HepG2 (cell line): ENCODE measurements around the gene NEK9. TPM values are rescaled to one million over a fixed set of nuclear protein-coding genes. Genes with fewer than 3 reads are reported as not detected.

Experiments used
- ADNP ChIP-seq: sonication (generic); formaldehyde crosslinking; IDR thresholded peaks from 2 replicates; pipeline ENCODE4 v1.4.0; 2020; ENCODE audit warnings: missing genetic modification reagents
- AKAP8 ChIP-seq: sonication (generic); formaldehyde crosslinking; IDR thresholded peaks from 2 replicates; pipeline ENCODE4 v1.5.1; 2020; ENCODE audit warnings: mild to moderate bottlenecking, missing genetic modification reagents
- BCL3 ChIP-seq: sonication (generic); formaldehyde crosslinking; IDR thresholded peaks from 2 replicates; pipeline ENCODE4 v1.5.1; 2020; ENCODE audit warnings: mild to moderate bottlenecking, missing genetic modification reagents, moderate library complexity
- CHD4 ChIP-seq: fragments of 200-600 bp; sonication (generic); IDR thresholded peaks from 2 replicates; pipeline ENCODE4 v1.7.0; 2017; ENCODE audit warnings: mild to moderate bottlenecking, low read length, borderline replicate concordance
- DRAP1 ChIP-seq: IDR thresholded peaks from 2 replicates; pipeline ENCODE4 v1.6.1; 2016; ENCODE audit warnings: missing genetic modification reagents, missing compliant biosample characterization
- FOXK2 ChIP-seq: fragments of 450-650 bp; IDR thresholded peaks from 2 replicates; pipeline ENCODE4 v1.6.1; 2016
- GLI4 ChIP-seq: sonication (generic); formaldehyde crosslinking; IDR thresholded peaks from 2 replicates; pipeline ENCODE4 v1.5.1; 2020; ENCODE audit warnings: missing genetic modification reagents, mild to moderate bottlenecking, moderate library complexity, borderline replicate concordance
- HMGXB3 ChIP-seq: sonication (generic); formaldehyde crosslinking; IDR thresholded peaks from 2 replicates; pipeline ENCODE4 v1.4.0; 2020; ENCODE audit warnings: missing genetic modification reagents, borderline replicate concordance
- NCOA5 ChIP-seq: sonication (generic); formaldehyde crosslinking; IDR thresholded peaks from 2 replicates; pipeline ENCODE4 v1.4.0; 2020; ENCODE audit warnings: missing genetic modification reagents
- SATB2 ChIP-seq: sonication (generic); formaldehyde crosslinking; IDR thresholded peaks from 2 replicates; pipeline ENCODE4 v1.5.0; 2020; ENCODE audit warnings: missing genetic modification reagents
- SP2 ChIP-seq: sonication (generic); formaldehyde crosslinking; IDR thresholded peaks from 2 replicates; pipeline ENCODE4 v1.5.1; 2020; ENCODE audit warnings: mild to moderate bottlenecking, missing genetic modification reagents
- SPEN ChIP-seq: sonication (generic); formaldehyde crosslinking; IDR thresholded peaks from 2 replicates; pipeline ENCODE4 v1.5.1; 2020; ENCODE audit warnings: low read depth, mild to moderate bottlenecking, missing genetic modification reagents
- TP53 ChIP-seq: sonication (generic); formaldehyde crosslinking; conservative IDR thresholded peaks from 2 replicates; pipeline ENCODE4 v1.4.0; 2020; ENCODE audit warnings: missing genetic modification reagents
- ZBTB20 ChIP-seq: sonication (generic); formaldehyde crosslinking; IDR thresholded peaks from 2 replicates; pipeline ENCODE4 v1.8.1; 2023; ENCODE audit warnings: missing genetic modification reagents, low read depth, mild to moderate bottlenecking, borderline replicate concordance
- ZFP82 ChIP-seq: sonication (generic); formaldehyde crosslinking; IDR thresholded peaks from 2 replicates; pipeline ENCODE4 v1.5.1; 2020; ENCODE audit warnings: mild to moderate bottlenecking, missing genetic modification reagents, borderline replicate concordance
- ZNF18 ChIP-seq: sonication (generic); formaldehyde crosslinking; IDR thresholded peaks from 2 replicates; pipeline ENCODE4 v1.8.0; 2022; ENCODE audit warnings: mild to moderate bottlenecking, missing genetic modification reagents; ENCODE audit not compliant: insufficient replicate concordance
- ZNF205 ChIP-seq: IDR thresholded peaks from 2 replicates; pipeline ENCODE4 v1.6.1; 2018; ENCODE audit warnings: missing biosample characterization, missing genetic modification reagents
- ZNF317 ChIP-seq: sonication (generic); formaldehyde crosslinking; IDR thresholded peaks from 2 replicates; pipeline ENCODE4 v1.5.0; 2020; ENCODE audit warnings: mild to moderate bottlenecking, missing genetic modification reagents
- ZNF350 ChIP-seq: sonication (generic); formaldehyde crosslinking; IDR thresholded peaks from 2 replicates; pipeline ENCODE4 v1.4.0; 2020; ENCODE audit warnings: mild to moderate bottlenecking, low read depth, missing genetic modification reagents, borderline replicate concordance
- ZNF501 ChIP-seq: sonication (generic); formaldehyde crosslinking; IDR thresholded peaks from 2 replicates; pipeline ENCODE4 v1.5.1; 2020; ENCODE audit warnings: mild to moderate bottlenecking, moderate library complexity, missing genetic modification reagents
- ZNF784 ChIP-seq: sonication (generic); formaldehyde crosslinking; IDR thresholded peaks from 2 replicates; pipeline ENCODE4 v1.5.1; 2020; ENCODE audit warnings: missing genetic modification reagents, mild to moderate bottlenecking, borderline replicate concordance
- polyA plus RNA-seq, 8 experiments: library from polyadenylated mRNA; depleted of rRNA in 3 of 8; stranded (reverse) in 7 of 8; unstranded in 1 of 8; fragments of >200 nt; fragmentation: Illumina TruSeq in 4 of 8; extraction: Trizol in 4 of 8; gene quantifications; 2 replicates each; pipeline versions ENCODE4 v1.2.1 to v1.2.3, GENCODE V29; 2011 to 2016; ENCODE audit warnings: low read depth in 4 of 8, missing spikeins in 1 of 8, mixed read lengths in 1 of 8; ENCODE audit not compliant: insufficient read depth in 1 of 8
- total RNA-seq, 5 experiments: library from RNA; depleted of rRNA; stranded (reverse); fragments of >200 nt; fragmentation: Illumina TruSeq; extraction: Trizol; gene quantifications; 2 replicates each; pipeline ENCODE4 v1.2.3, GENCODE V29; 2016; ENCODE audit warnings: low read depth in 1 of 5

NEK9 gene
- total and polyA plus RNA-seq, 2 of the 13 experiments (the other 11 are each of a cell fraction or from before 2014, with no cell fraction given): 16.5 to 27.3 TPM

- TF ChIP-seq ZFP82 (CRISPR knock-in tag) (no peak; the same call in 1 of the 2 replicates), ADNP (no peak), HMGXB3 (CRISPR knock-in tag) (peak; percentile 89), BCL3 (peak; percentile 70), SATB2 (peak; percentile 79; the same call in 1 of the 2 replicates), CHD4 (no peak), FOXK2 (no peak), TP53 (CRISPR knock-in tag) (0 out of 2 replicates have a peak, but pooled peaks have one; percentile 78), ZNF317 (CRISPR knock-in tag) (no peak), ZNF784 (CRISPR knock-in tag) (peak; percentile 71; the same call in 1 of the 2 replicates), AKAP8 (CRISPR knock-in tag) (no peak), ZNF205 (CRISPR knock-in tag) (peak; percentile 85; the same call in 1 of the 2 replicates), ZNF18 (CRISPR knock-in tag) (peak; percentile 82), SPEN (CRISPR knock-in tag) (peak; percentile 78; the same call in 1 of the 2 replicates), ZNF501 (CRISPR knock-in tag) (peak; percentile 93), SP2 (CRISPR knock-in tag) (peak; percentile 59), ZNF350 (CRISPR knock-in tag) (peak; percentile 78; the same call in 1 of the 2 replicates), DRAP1 (peak; percentile 16; the same call in 1 of the 2 replicates), GLI4 (CRISPR knock-in tag) (peak; percentile 92; the same call in 1 of the 2 replicates), ZBTB20 (peak; percentile 75; the same call in 1 of the 2 replicates), NCOA5 (no peak)
Measured at GRCh38 chr14:75176142-75176820, 49.4 kb upstream of the NEK9 start, which contains the start of gene TMED10 (continued).
